Sigmoid colon (tissue), 3 donors: Measurements from ENCODE around the gene IMMP2L.

Experiments used
- CTCF ChIP-seq, 4 experiments: fragments of 450-650 bp in 3 of 4; fragments of 200-600 bp in 1 of 4; IDR thresholded peaks; one replicate each; pipeline ENCODE4 v1.5.1; 2016 to 2019; ENCODE audit warnings: antibody characterized with exemption in 4 of 4, mild to moderate bottlenecking in 3 of 4, moderate library complexity in 2 of 4
- POLR2A ChIP-seq, 2 donors: fragments of 450-650 bp; IDR thresholded peaks; one replicate each; pipeline ENCODE4 v1.6.1; 2016; ENCODE audit warnings: antibody characterized with exemption in 2 of 2, mild to moderate bottlenecking in 2 of 2, moderate library complexity in 2 of 2

- TF ChIP-seq CTCF (IDR thresholded peaks at IDR 0.05) (no peak), POLR2A (IDR thresholded peaks at IDR 0.05) (no peak)
These were observed 349.3 kb downstream of the IMMP2L start for GRCh38 chr7:111212857-111213523.
